Panc1 (cell line): ENCODE results near the gene GMFB. TPM values are rescaled to one million over a fixed set of nuclear protein-coding genes. Genes with fewer than 3 reads are reported as not detected.
A peak's percentile ranks its signal among the peaks of the same experiment; 100 is the strongest.

Experiments used
- ATAC-seq: fragments of 200-7000 bp; cut with Tn5 transposase; 2 replicates; pipeline ENCODE4 v1.9.1; 2020; ENCODE audit warnings: mild to moderate bottlenecking, moderate library complexity
- BruUV-seq: library from RNA; stranded (reverse); fragments of 400-500 nt; replicated peaks from 2 replicates; lab custom pipeline; 2021; lab: Mats Ljungman, UMichigan
- CTCF ChIA-PET: fragments of 300-600 bp; sonication (Branson Sonifier 250); formaldehyde crosslinking; loops from one replicate; lab custom pipeline; 2022; ENCODE audit warnings: antibody characterized with exemption; lab: Charles Lee
- POLR2A ChIA-PET: fragments of 300-600 bp; sonication (Branson Sonifier 250); formaldehyde crosslinking; loops from one replicate; lab custom pipeline; 2022; ENCODE audit warnings: antibody characterized with exemption; lab: Charles Lee
- DNase-seq: peaks from one replicate; pipeline ENCODE4 v3.0.0-alpha.2; 2010; ENCODE audit warnings: low read depth, low spot score
- H3K27ac ChIP-seq: 2 replicates; pipeline ENCODE4 v1.5.1; 2011; ENCODE audit warnings: mild to moderate bottlenecking, low read length, inconsistent platforms
- H3K27me3 ChIP-seq: fragments of 200-500 bp; sonication (Bioruptor generic); 2 replicates; pipeline ENCODE4 v1.6.0; 2014; ENCODE audit warnings: low read length, inconsistent platforms; ENCODE audit not compliant: control insufficient read depth, insufficient read depth
- H3K36me3 ChIP-seq: fragments of 200-500 bp; sonication (Bioruptor generic); 2 replicates; pipeline ENCODE4 v1.5.1; 2014; ENCODE audit warnings: inconsistent platforms, mild to moderate bottlenecking, low read length, moderate library complexity; ENCODE audit not compliant: control insufficient read depth, insufficient read depth
- H3K4me1 ChIP-seq: 2 replicates; pipeline ENCODE4 v1.5.1; 2011; ENCODE audit warnings: inconsistent platforms, mild to moderate bottlenecking, low read length, moderate library complexity; ENCODE audit not compliant: control insufficient read depth, insufficient read depth
- H3K4me3 ChIP-seq, 2 experiments: 2 replicates each; pipeline ENCODE4 v1.5.1; 2011 to 2012; ENCODE audit warnings: low read depth in 2 of 2, low read length in 2 of 2, mild to moderate bottlenecking in 2 of 2, inconsistent platforms in 1 of 2, moderate library complexity in 1 of 2
- H3K9me3 ChIP-seq: fragments of 200-500 bp; sonication (Bioruptor generic); 2 replicates; pipeline ENCODE4 v1.5.1; 2014; ENCODE audit warnings: low read depth, mild to moderate bottlenecking, inconsistent platforms, low read length, moderate library complexity; ENCODE audit not compliant: control insufficient read depth, insufficient read depth
- POLR2AphosphoS5 ChIP-seq: IDR thresholded peaks from 2 replicates; pipeline ENCODE4 v1.6.1; 2012; ENCODE audit warnings: mild to moderate bottlenecking, low read depth, low read length, moderate library complexity
- SIN3A ChIP-seq: IDR thresholded peaks from 2 replicates; pipeline ENCODE4 v1.6.1; 2012; ENCODE audit warnings: low read depth, mild to moderate bottlenecking, low read length, moderate library complexity, borderline replicate concordance; ENCODE audit not compliant: insufficient read depth
- TCF7L2 ChIP-seq: IDR thresholded peaks from 2 replicates; pipeline ENCODE4 v1.6.1; 2011; ENCODE audit warnings: mild to moderate bottlenecking, low read depth, low read length, inconsistent platforms
- in situ Hi-C: cut with HindIII; loops from 2 replicates; pipeline ENCODE4 v1.10.0; 2016; ENCODE audit warnings: low sequenced_read_pairs, low pct_unique_long_range_greater_than_20kb
- intact Hi-C: fragments of 100-400 bp; cut with micrococcal nuclease; formaldehyde crosslinking; loops from one replicate; pipeline ENCODE4 v1.10.0; 2022; ENCODE audit not compliant: unreplicated experiment
- total RNA-seq: library from RNA; stranded (reverse); gene quantifications from one replicate; pipeline ENCODE4 v1.2.1, GENCODE V29; 2021; ENCODE audit not compliant: unreplicated experiment
- TF ChIP-seq, protein P1 (sequence below), 2 experiments: IDR thresholded peaks; 2 replicates each; pipeline ENCODE4 v1.6.1; 2011 to 2012; ENCODE audit warnings: low read depth in 2 of 2, control low read depth in 1 of 2, low read length in 1 of 2, mild to moderate bottlenecking in 1 of 2, moderate library complexity in 1 of 2; ENCODE audit not compliant: insufficient read depth in 1 of 2
- TF ChIP-seq, protein P2 (sequence below): fragments of 450-650 bp; IDR thresholded peaks from 2 replicates; pipeline ENCODE4 v1.5.1; 2017; ENCODE audit warnings: mild to moderate bottlenecking

Gene GMFB
- total RNA-seq, 1 experiment from 2014 or later, result 54.2 TPM

DNA sequence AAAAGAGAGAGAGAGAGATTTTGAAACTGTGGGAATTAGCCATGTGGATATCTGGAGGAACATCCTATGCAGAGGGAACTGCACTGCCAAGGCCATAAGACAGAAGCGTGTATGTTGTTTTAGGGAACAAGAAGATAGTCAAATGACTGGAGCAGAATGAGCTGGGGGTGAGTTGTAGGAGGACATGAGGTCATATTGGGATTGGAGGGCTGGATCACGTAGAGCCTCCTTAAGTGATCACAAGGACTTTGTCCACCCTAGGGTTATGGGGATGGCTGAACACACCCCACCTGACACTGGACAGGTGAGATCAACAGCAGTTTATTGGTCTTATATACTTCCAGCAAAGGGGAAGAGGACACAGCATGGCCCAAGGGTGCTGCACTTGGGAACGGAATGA lies 12.7 kb upstream of the GMFB start:
- Histone ChIP-seq H3K9me3 (no peaks in the 10 kb centered on the region), H3K27me3 (no peaks in the 10 kb centered on the region), H3K4me3 (no peak overlapping the region), H3K4me1 (no peaks in the 10 kb centered on the region), H3K27ac (no peak overlapping the region), H3K36me3 (no peaks in the 10 kb centered on the region)
- ChIA-PET CTCF (no interaction called here), POLR2A (no interaction called here)
- ATAC-seq, result 0 out of 2 replicates have a peak, but pooled peaks have one; percentile 17
- no TSS peak for BruUV-seq
- in situ Hi-C loops, result no loop called here
- no peak for DNase-seq
- TF ChIP-seq POLR2AphosphoS5, result no peak
- TF ChIP-seq TCF7L2, result no peak
- TF ChIP-seq SIN3A, result no peak
- TF ChIP-seq, protein P1, sequence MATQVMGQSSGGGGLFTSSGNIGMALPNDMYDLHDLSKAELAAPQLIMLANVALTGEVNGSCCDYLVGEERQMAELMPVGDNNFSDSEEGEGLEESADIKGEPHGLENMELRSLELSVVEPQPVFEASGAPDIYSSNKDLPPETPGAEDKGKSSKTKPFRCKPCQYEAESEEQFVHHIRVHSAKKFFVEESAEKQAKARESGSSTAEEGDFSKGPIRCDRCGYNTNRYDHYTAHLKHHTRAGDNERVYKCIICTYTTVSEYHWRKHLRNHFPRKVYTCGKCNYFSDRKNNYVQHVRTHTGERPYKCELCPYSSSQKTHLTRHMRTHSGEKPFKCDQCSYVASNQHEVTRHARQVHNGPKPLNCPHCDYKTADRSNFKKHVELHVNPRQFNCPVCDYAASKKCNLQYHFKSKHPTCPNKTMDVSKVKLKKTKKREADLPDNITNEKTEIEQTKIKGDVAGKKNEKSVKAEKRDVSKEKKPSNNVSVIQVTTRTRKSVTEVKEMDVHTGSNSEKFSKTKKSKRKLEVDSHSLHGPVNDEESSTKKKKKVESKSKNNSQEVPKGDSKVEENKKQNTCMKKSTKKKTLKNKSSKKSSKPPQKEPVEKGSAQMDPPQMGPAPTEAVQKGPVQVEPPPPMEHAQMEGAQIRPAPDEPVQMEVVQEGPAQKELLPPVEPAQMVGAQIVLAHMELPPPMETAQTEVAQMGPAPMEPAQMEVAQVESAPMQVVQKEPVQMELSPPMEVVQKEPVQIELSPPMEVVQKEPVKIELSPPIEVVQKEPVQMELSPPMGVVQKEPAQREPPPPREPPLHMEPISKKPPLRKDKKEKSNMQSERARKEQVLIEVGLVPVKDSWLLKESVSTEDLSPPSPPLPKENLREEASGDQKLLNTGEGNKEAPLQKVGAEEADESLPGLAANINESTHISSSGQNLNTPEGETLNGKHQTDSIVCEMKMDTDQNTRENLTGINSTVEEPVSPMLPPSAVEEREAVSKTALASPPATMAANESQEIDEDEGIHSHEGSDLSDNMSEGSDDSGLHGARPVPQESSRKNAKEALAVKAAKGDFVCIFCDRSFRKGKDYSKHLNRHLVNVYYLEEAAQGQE (IDR thresholded peaks at IDR 0.05; ENCODE audit: insufficient read depth in 1 of 2, low read depth in 2 of 2, low read length in 1 of 2), result no peak
- TF ChIP-seq, protein P2, sequence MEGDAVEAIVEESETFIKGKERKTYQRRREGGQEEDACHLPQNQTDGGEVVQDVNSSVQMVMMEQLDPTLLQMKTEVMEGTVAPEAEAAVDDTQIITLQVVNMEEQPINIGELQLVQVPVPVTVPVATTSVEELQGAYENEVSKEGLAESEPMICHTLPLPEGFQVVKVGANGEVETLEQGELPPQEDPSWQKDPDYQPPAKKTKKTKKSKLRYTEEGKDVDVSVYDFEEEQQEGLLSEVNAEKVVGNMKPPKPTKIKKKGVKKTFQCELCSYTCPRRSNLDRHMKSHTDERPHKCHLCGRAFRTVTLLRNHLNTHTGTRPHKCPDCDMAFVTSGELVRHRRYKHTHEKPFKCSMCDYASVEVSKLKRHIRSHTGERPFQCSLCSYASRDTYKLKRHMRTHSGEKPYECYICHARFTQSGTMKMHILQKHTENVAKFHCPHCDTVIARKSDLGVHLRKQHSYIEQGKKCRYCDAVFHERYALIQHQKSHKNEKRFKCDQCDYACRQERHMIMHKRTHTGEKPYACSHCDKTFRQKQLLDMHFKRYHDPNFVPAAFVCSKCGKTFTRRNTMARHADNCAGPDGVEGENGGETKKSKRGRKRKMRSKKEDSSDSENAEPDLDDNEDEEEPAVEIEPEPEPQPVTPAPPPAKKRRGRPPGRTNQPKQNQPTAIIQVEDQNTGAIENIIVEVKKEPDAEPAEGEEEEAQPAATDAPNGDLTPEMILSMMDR, result no peak
- intact Hi-C loops, result no loop called here

DNA sequence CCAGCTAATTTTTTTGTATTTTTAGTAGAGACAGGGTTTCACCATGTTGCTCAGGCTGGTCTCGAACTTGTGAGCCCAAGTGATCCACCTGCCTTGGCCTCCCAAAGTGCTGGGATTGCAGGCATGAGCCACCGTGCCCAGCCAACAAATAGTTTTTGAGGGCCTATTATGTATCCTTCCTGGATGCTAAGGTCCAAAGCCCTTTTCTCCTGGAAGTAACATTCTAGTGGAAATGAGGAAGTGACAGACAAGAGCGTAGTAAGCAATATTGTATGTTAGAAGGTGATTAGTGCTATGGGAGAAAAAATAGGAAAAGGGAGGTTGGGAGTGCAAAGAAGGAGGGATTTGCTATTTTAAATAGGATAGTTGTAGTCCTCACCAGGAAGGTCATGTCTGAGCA lies 12.0 kb upstream of the GMFB start:
- no peaks in the 10 kb centered on the region for H3K9me3 ChIP-seq
- TF ChIP-seq POLR2AphosphoS5 (no peak), TCF7L2 (no peak), SIN3A (no peak)
- TF ChIP-seq, protein P2, result no peak
- TF ChIP-seq, protein P1 (IDR thresholded peaks at IDR 0.05; ENCODE audit: insufficient read depth in 1 of 2, low read depth in 2 of 2, low read length in 1 of 2), result no peak
- intact Hi-C loops, result no loop called here

More for the DNA sequence above, 12.0 kb upstream of the GMFB start:
- ATAC-seq, result no peak
- ChIA-PET POLR2A (no interaction called here), CTCF (no interaction called here)
- Histone ChIP-seq H3K36me3 (no peaks in the 10 kb centered on the region), H3K27ac (no peak overlapping the region), H3K4me3 (no peak overlapping the region), H3K4me1 (no peaks in the 10 kb centered on the region), H3K27me3 (no peaks in the 10 kb centered on the region)
- BruUV-seq, result no TSS peak
- no peak for DNase-seq
- in situ Hi-C loops, result no loop called here
